BLaER1 (cell line): ENCODE results near the gene WSCD2.

Experiments used
- H3K27ac ChIP-seq: shearing (Covaris generic); formaldehyde crosslinking; 2 replicates; pipeline ENCODE4 v1.8.1; 2022
- H3K27me3 ChIP-seq: shearing (Covaris generic); formaldehyde crosslinking; 2 replicates; pipeline ENCODE4 v1.8.1; 2022
- H3K36me3 ChIP-seq: shearing (Covaris generic); formaldehyde crosslinking; 2 replicates; pipeline ENCODE4 v1.8.1; 2022
- H3K4me1 ChIP-seq: shearing (Covaris generic); formaldehyde crosslinking; 2 replicates; pipeline ENCODE4 v1.8.1; 2022
- H3K4me2 ChIP-seq: shearing (Covaris generic); formaldehyde crosslinking; 2 replicates; pipeline ENCODE4 v1.8.1; 2022
- H3K4me3 ChIP-seq: shearing (Covaris generic); formaldehyde crosslinking; 2 replicates; pipeline ENCODE4 v1.8.1; 2022
- H3K9ac ChIP-seq: shearing (Covaris generic); formaldehyde crosslinking; 2 replicates; pipeline ENCODE4 v1.8.1; 2022
- H3K9me3 ChIP-seq: shearing (Covaris generic); formaldehyde crosslinking; 2 replicates; pipeline ENCODE4 v1.8.1; 2022
- H4K20me1 ChIP-seq: shearing (Covaris generic); formaldehyde crosslinking; 2 replicates; pipeline ENCODE4 v1.8.1; 2022
- Cebpa-rat ChIP-seq: shearing (Covaris generic); IDR thresholded peaks from 2 replicates; pipeline ENCODE4 v1.8.1; 2022

Gene WSCD2

DNA sequence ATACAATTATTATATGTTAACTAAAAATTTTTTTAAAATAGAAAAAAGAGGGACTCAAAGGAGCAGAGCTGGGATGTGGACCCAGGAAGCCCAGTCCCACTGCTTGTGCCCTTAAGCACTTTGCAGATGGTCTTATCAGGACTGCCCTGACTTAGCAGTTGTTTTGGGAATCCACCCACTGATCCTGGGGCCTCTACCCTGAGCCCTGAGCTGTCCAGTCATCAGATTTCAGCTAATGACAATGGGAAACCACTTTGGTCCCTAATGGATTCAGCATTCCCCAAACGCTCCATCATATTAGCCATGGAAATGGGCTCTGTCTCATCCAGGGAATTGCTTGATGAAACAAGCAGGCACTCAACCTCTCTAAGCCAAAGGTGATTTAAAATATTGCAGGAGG is 22.5 kb upstream of the WSCD2 start:
- Histone ChIP-seq H3K4me3 (no peak overlapping the region), H3K9ac (no peak overlapping the region), H3K9me3 (no peaks in the 10 kb centered on the region), H3K4me1 (no peaks in the 10 kb centered on the region), H3K27ac (no peak overlapping the region), H3K36me3 (no peaks in the 10 kb centered on the region), H3K4me2 (no peak overlapping the region), H3K27me3 (no peaks in the 10 kb centered on the region), H4K20me1 (no peaks in the 10 kb centered on the region)
- no peak for TF ChIP-seq Cebpa-rat

DNA sequence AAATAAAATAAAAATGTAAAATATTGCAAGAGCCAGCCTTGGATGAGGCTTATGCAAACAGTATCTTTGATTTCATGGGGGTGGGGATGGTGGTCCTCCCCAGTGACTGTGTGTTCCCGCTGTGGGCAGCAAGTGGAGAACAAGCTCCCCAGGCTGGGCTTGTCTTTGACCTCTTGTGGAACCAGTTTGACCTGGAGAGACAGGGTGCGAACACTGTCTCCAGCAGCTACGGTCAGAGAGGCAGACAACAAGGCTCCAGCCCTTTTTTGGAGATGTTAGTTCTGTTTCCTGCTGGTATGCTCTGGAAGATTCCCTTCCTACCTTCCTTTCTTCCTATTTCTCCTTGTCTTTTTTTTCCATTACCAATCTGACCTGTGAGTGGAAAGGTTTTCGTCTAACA is 21.8 kb upstream of the WSCD2 start:
- no peak overlapping the region for H3K9ac ChIP-seq
- no peaks in the 10 kb centered on the region for H3K27me3 ChIP-seq
- no peak overlapping the region for H3K4me3 ChIP-seq
- no peak for TF ChIP-seq Cebpa-rat
- no peaks in the 10 kb centered on the region for H4K20me1 ChIP-seq
- no peak overlapping the region for H3K4me2 ChIP-seq
- no peaks in the 10 kb centered on the region for H3K4me1 ChIP-seq
- no peak overlapping the region for H3K27ac ChIP-seq
- H3K9me3 ChIP-seq, result no peaks in the 10 kb centered on the region
- no peaks in the 10 kb centered on the region for H3K36me3 ChIP-seq

- Histone ChIP-seq H3K9ac (no peak overlapping the region), H3K27me3 (no peaks in the 10 kb centered on the region), H3K9me3 (no peaks in the 10 kb centered on the region), H3K36me3 (no peaks in the 10 kb centered on the region), H3K27ac (no peak overlapping the region), H3K4me3 (no peak overlapping the region), H4K20me1 (no peaks in the 10 kb centered on the region), H3K4me2 (no peak overlapping the region), H3K4me1 (no peaks in the 10 kb centered on the region)
- TF ChIP-seq Cebpa-rat, result no peak
Observed at GRCh38 chr12:108109504-108109903, 19.6 kb upstream of the WSCD2 start.

DNA sequence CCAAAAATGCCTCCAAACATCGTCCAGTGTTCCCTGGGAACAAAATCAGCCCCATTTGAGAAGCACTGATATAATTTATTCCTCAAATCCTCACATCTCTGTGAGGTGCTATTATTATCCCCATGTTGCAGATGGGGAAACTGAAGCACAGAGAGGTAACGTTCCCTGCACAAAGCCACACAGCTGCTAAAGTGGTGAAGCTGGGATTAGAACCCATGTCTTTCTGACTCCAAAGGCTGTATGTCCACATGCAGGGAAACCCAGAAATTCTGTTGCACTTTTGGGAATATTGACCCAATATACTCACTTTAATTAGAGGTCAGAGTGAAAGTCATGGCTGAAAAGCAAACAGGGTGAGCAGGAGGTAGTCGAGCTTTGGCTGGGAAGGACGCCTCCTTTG is 19.1 kb upstream of the WSCD2 start:
- Histone ChIP-seq H3K27ac (no peak overlapping the region), H3K27me3 (no peaks in the 10 kb centered on the region), H3K36me3 (no peaks in the 10 kb centered on the region), H3K4me2 (no peak overlapping the region), H3K4me3 (no peak overlapping the region), H3K9ac (no peak overlapping the region), H4K20me1 (no peaks in the 10 kb centered on the region), H3K4me1 (no peaks in the 10 kb centered on the region), H3K9me3 (no peaks in the 10 kb centered on the region)
- no peak for TF ChIP-seq Cebpa-rat

DNA sequence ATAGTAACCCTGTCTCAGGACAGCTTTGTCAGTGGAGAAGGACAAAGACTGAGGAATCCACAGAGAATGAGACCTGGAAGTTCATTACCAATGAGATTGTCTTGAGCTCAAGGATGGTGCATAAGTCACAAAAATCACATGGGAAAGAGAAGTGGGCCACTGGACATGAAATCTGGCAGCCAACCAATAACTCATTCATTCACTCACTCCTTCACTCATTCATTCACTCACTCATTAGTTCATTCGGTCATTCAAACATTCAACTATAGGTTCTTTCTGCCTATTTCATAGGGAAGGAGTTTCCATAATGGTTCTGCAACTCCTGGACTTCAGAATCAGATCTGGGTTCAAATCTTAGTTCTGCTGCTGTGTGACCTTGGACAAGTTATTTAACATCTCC is 18.2 kb upstream of the WSCD2 start:
- no peak for TF ChIP-seq Cebpa-rat
- H3K4me3 ChIP-seq, result no peak overlapping the region
- H3K4me2 ChIP-seq, result no peak overlapping the region
- H3K9ac ChIP-seq, result no peak overlapping the region
- H3K36me3 ChIP-seq, result no peaks in the 10 kb centered on the region
- no peaks in the 10 kb centered on the region for H3K9me3 ChIP-seq
- no peaks in the 10 kb centered on the region for H4K20me1 ChIP-seq
- no peaks in the 10 kb centered on the region for H3K27me3 ChIP-seq
- H3K27ac ChIP-seq, result no peak overlapping the region
- no peaks in the 10 kb centered on the region for H3K4me1 ChIP-seq

GRCh38 chr12:108112832-108113556 is 16.1 kb upstream of the WSCD2 start:
- no peaks in the 10 kb centered on the region for H3K4me1 ChIP-seq
- no peaks in the 10 kb centered on the region for H3K27me3 ChIP-seq
- H3K9ac ChIP-seq, result no peak overlapping the region
- no peaks in the 10 kb centered on the region for H3K9me3 ChIP-seq
- TF ChIP-seq Cebpa-rat, result no peak
- H3K4me2 ChIP-seq, result no peak overlapping the region
- no peaks in the 10 kb centered on the region for H3K36me3 ChIP-seq
- no peak overlapping the region for H3K27ac ChIP-seq
- no peak overlapping the region for H3K4me3 ChIP-seq
- H4K20me1 ChIP-seq, result no peaks in the 10 kb centered on the region

- Histone ChIP-seq H3K27ac (no peak overlapping the region), H3K27me3 (no peaks in the 10 kb centered on the region), H3K4me3 (no peak overlapping the region), H3K9ac (no peak overlapping the region), H3K4me1 (no peaks in the 10 kb centered on the region), H4K20me1 (no peaks in the 10 kb centered on the region), H3K4me2 (no peak overlapping the region), H3K36me3 (no peaks in the 10 kb centered on the region), H3K9me3 (no peaks in the 10 kb centered on the region)
- no peak for TF ChIP-seq Cebpa-rat
Observed at GRCh38 chr12:108115123-108116121, 13.7 kb upstream of the WSCD2 start.

GRCh38 chr12:108116254-108116653 is 12.8 kb upstream of the WSCD2 start:
- Histone ChIP-seq H3K9ac (no peak overlapping the region), H4K20me1 (no peaks in the 10 kb centered on the region), H3K4me3 (no peak overlapping the region), H3K27me3 (no peaks in the 10 kb centered on the region), H3K27ac (no peak overlapping the region), H3K4me2 (no peak overlapping the region), H3K9me3 (no peaks in the 10 kb centered on the region), H3K4me1 (no peaks in the 10 kb centered on the region), H3K36me3 (no peaks in the 10 kb centered on the region)
- TF ChIP-seq Cebpa-rat, result no peak

DNA sequence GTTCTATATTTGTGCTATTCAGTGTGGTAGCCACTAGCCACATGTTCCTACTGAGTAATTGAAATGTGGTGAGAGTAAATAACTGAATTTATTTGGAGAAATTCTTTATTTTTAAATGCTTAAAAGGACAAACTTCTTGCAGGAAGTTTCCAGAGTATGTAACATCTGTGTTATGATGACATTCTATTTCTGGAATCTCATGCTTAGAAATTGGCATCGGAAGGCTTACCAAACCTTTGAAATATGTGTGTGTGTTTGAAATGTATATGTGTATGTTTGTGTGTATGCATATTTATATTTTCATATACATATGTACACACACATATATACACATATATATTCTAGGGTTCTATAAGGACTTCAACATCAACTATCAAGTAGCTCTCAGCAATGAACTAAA is 12.4 kb upstream of the WSCD2 start:
- Histone ChIP-seq H4K20me1 (no peaks in the 10 kb centered on the region), H3K27ac (no peak overlapping the region), H3K4me2 (no peak overlapping the region), H3K9ac (no peak overlapping the region), H3K4me1 (no peaks in the 10 kb centered on the region), H3K27me3 (no peaks in the 10 kb centered on the region), H3K4me3 (no peak overlapping the region), H3K36me3 (no peaks in the 10 kb centered on the region), H3K9me3 (no peaks in the 10 kb centered on the region)
- TF ChIP-seq Cebpa-rat, result no peak

GRCh38 chr12:108117163-108117849 is 11.8 kb upstream of the WSCD2 start:
- Histone ChIP-seq H3K27ac (no peak overlapping the region), H3K27me3 (no peaks in the 10 kb centered on the region), H3K36me3 (no peaks in the 10 kb centered on the region), H3K4me2 (no peak overlapping the region), H3K9ac (no peak overlapping the region), H3K4me1 (no peaks in the 10 kb centered on the region), H3K9me3 (no peaks in the 10 kb centered on the region), H3K4me3 (no peak overlapping the region), H4K20me1 (no peaks in the 10 kb centered on the region)
- no peak for TF ChIP-seq Cebpa-rat
